H9 (cell line): ENCODE results near the gene IMMP2L. TPM values are rescaled to one million over a fixed set of nuclear protein-coding genes. Genes with fewer than 3 reads are reported as not detected.

Experiments used
- DNase-seq: peaks from one replicate; pipeline ENCODE4 v3.0.0-alpha.2; 2017
- H2AFZ ChIP-seq: one replicate; pipeline ENCODE4 v1.6.1; 2013; ENCODE audit warnings: mild to moderate bottlenecking, low read length, control low read depth, moderate library complexity
- H2AK5ac ChIP-seq: 2 replicates; pipeline ENCODE4 v1.6.1; 2013; ENCODE audit warnings: low read length, control low read depth, mixed read lengths; ENCODE audit not compliant: insufficient read length
- H2BK120ac ChIP-seq: one replicate; pipeline ENCODE4 v1.6.1; 2013; ENCODE audit warnings: low read depth, mild to moderate bottlenecking, low read length, control low read depth, inconsistent platforms; ENCODE audit not compliant: poor library complexity, severe bottlenecking
- H2BK12ac ChIP-seq: 2 replicates; pipeline ENCODE4 v1.6.1; 2013; ENCODE audit warnings: low read length, control low read depth, mixed read lengths, low read depth; ENCODE audit not compliant: insufficient read length
- H2BK15ac ChIP-seq: 2 replicates; pipeline ENCODE4 v1.6.1; 2013; ENCODE audit warnings: low read depth, low read length, control low read depth
- H2BK20ac ChIP-seq: one replicate; pipeline ENCODE4 v1.6.1; 2013; ENCODE audit warnings: low read depth, mild to moderate bottlenecking, low read length, control low read depth, inconsistent platforms; ENCODE audit not compliant: poor library complexity, severe bottlenecking
- H2BK5ac ChIP-seq: 2 replicates; pipeline ENCODE4 v1.6.1; 2013; ENCODE audit warnings: low read length, control low read depth, mixed read lengths; ENCODE audit not compliant: insufficient read length
- H3K14ac ChIP-seq: 2 replicates; pipeline ENCODE4 v1.6.1; 2013; ENCODE audit warnings: low read length, control low read depth; ENCODE audit not compliant: insufficient read depth
- H3K18ac ChIP-seq: 2 replicates; pipeline ENCODE4 v1.6.1; 2013; ENCODE audit warnings: low read depth, mild to moderate bottlenecking, mixed read lengths, low read length, control low read depth; ENCODE audit not compliant: insufficient read length
- H3K23ac ChIP-seq: 2 replicates; pipeline ENCODE4 v1.6.1; 2013; ENCODE audit warnings: low read length, control low read depth, mixed read lengths, low read depth; ENCODE audit not compliant: insufficient read length
- H3K23me2 ChIP-seq: 2 replicates; pipeline ENCODE4 v1.6.1; 2013; ENCODE audit warnings: low read depth, mild to moderate bottlenecking, mixed read lengths, low read length, control low read depth; ENCODE audit not compliant: insufficient read length, poor library complexity, severe bottlenecking
- H3K27ac ChIP-seq: 2 replicates; pipeline ENCODE4 v1.5.1; 2013; ENCODE audit warnings: low read length, control low read depth, mixed read lengths, low read depth; ENCODE audit not compliant: insufficient read length
- H3K27me3 ChIP-seq: 2 replicates; pipeline ENCODE4 v1.6.1; 2013; ENCODE audit warnings: low read length, control low read depth, inconsistent platforms; ENCODE audit not compliant: insufficient read depth
- H3K4ac ChIP-seq: 2 replicates; pipeline ENCODE4 v1.6.1; 2013; ENCODE audit warnings: low read depth, mild to moderate bottlenecking, control low read depth, inconsistent platforms, low read length, moderate library complexity
- H3K4me1 ChIP-seq: 2 replicates; pipeline ENCODE4 v1.6.1; 2013; ENCODE audit warnings: low read length, control low read depth, inconsistent platforms; ENCODE audit not compliant: insufficient read depth
- H3K4me2 ChIP-seq: 2 replicates; pipeline ENCODE4 v1.6.1; 2013; ENCODE audit warnings: low read length, control low read depth, mixed read lengths; ENCODE audit not compliant: insufficient read length, insufficient read depth
- H3K56ac ChIP-seq: 2 replicates; pipeline ENCODE4 v1.6.1; 2013; ENCODE audit warnings: low read depth, mild to moderate bottlenecking, mixed read lengths, low read length, control low read depth; ENCODE audit not compliant: insufficient read length
- H3K79me1 ChIP-seq: 2 replicates; pipeline ENCODE4 v1.6.1; 2013; ENCODE audit warnings: low read depth, mild to moderate bottlenecking, moderate library complexity, low read length, control low read depth, inconsistent platforms; ENCODE audit not compliant: insufficient read depth, poor library complexity, severe bottlenecking
- H3K79me2 ChIP-seq: 2 replicates; pipeline ENCODE4 v1.6.1; 2013; ENCODE audit warnings: low read length, control low read depth, inconsistent platforms; ENCODE audit not compliant: insufficient read depth
- H3K9ac ChIP-seq: 2 replicates; pipeline ENCODE4 v1.6.1; 2013; ENCODE audit warnings: low read length, control low read depth, mixed read lengths; ENCODE audit not compliant: insufficient read length; ENCODE audit errors: extremely low read depth
- H3K9me3 ChIP-seq: one replicate; pipeline ENCODE4 v1.6.1; 2013; ENCODE audit warnings: low read depth, low read length, inconsistent platforms; ENCODE audit not compliant: control insufficient read depth
- H3T11ph ChIP-seq: one replicate; pipeline ENCODE4 v1.6.1; 2013; ENCODE audit warnings: mild to moderate bottlenecking, low read length, control low read depth, inconsistent platforms
- H4K20me1 ChIP-seq: one replicate; pipeline ENCODE4 v1.6.1; 2013; ENCODE audit not compliant: control insufficient read depth, insufficient read length, insufficient read depth
- H4K5ac ChIP-seq: 2 replicates; pipeline ENCODE4 v1.6.1; 2013; ENCODE audit warnings: low read depth, mild to moderate bottlenecking, mixed read lengths, low read length, control low read depth; ENCODE audit not compliant: insufficient read length
- H4K8ac ChIP-seq: replicated peaks from 2 replicates; pipeline ENCODE4 v1.6.1; 2013; ENCODE audit warnings: low read length, control low read depth, mixed read lengths, low read depth; ENCODE audit not compliant: insufficient read length
- H4K91ac ChIP-seq: 2 replicates; pipeline ENCODE4 v1.6.1; 2013; ENCODE audit warnings: low read depth, mild to moderate bottlenecking, moderate library complexity, mixed read lengths, low read length, control low read depth; ENCODE audit not compliant: insufficient read length
- H3K27ac Mint-ChIP-seq, 3 experiments: 2 replicates in 2 of 3; 3 replicates in 1 of 3; pipeline ENCODE4 v1.8.0; 2020 to 2021; ENCODE audit warnings: mixed read lengths in 3 of 3, mild to moderate bottlenecking in 1 of 3, moderate library complexity in 1 of 3
- H3K27me3 Mint-ChIP-seq: 2 replicates; pipeline ENCODE4 v1.8.0; 2021; ENCODE audit warnings: low read depth, mild to moderate bottlenecking, moderate library complexity, mixed read lengths
- H3K36me3 Mint-ChIP-seq, 3 experiments: 2 replicates in 2 of 3; 3 replicates in 1 of 3; pipeline ENCODE4 v1.8.0; 2020 to 2021; ENCODE audit warnings: low read depth in 3 of 3, mixed read lengths in 3 of 3; ENCODE audit not compliant: insufficient read depth in 1 of 3
- H3K4me1 Mint-ChIP-seq, 2 experiments: 2 replicates each; pipeline ENCODE4 v1.8.0; 2020; ENCODE audit warnings: mixed read lengths in 2 of 2
- H3K4me3 Mint-ChIP-seq, 2 experiments: 2 replicates in 1 of 2; 3 replicates in 1 of 2; pipeline ENCODE4 v1.8.0; 2020 to 2021; ENCODE audit warnings: mild to moderate bottlenecking in 2 of 2, mixed read lengths in 2 of 2, moderate library complexity in 1 of 2
- H3K9me3 Mint-ChIP-seq, 2 experiments: 2 replicates in 1 of 2; 3 replicates in 1 of 2; pipeline ENCODE4 v1.8.0; 2020; ENCODE audit warnings: mild to moderate bottlenecking in 2 of 2, mixed read lengths in 2 of 2, moderate library complexity in 1 of 2
- CTCF ChIP-seq: fragments of 200-600 bp; sonication (generic); conservative IDR thresholded peaks from 3 replicates; pipeline ENCODE4 v1.8.0; 2021; ENCODE audit warnings: antibody characterized with exemption, mild to moderate bottlenecking
- total RNA-seq: library from RNA; stranded (reverse); gene quantifications from 2 replicates; pipeline ENCODE4 v1.2.1, GENCODE V29; 2021

The IMMP2L gene
- total RNA-seq, 1 experiment from 2014 or later = 14.7 TPM

GRCh38 chr7:111556977-111557376 lies 5.3 kb downstream of the IMMP2L start:
- Histone ChIP-seq H2BK15ac (no peak overlapping the region), H4K20me1 (no peaks in the 10 kb centered on the region), H3K9ac (no peak overlapping the region), H2BK12ac (no peak overlapping the region), H2BK120ac (no peak overlapping the region), H3T11ph (no peak overlapping the region), H3K23me2 (peaks cover 6% of the 10 kb centered on the region), H3K14ac (no peak overlapping the region), H3K4me2 (no peak overlapping the region), H3K56ac (no peak overlapping the region), H2AFZ (no peak overlapping the region), H2AK5ac (no peak overlapping the region), H3K9me3 (no peaks in the 10 kb centered on the region), H2BK20ac (no peak overlapping the region), H2BK5ac (no peak overlapping the region), H3K27me3 (no peaks in the 10 kb centered on the region), H4K5ac (no peak overlapping the region), H4K91ac (no peak overlapping the region), H3K79me2 (no peaks in the 10 kb centered on the region), H3K18ac (no peak overlapping the region), H3K23ac (no peak overlapping the region), H3K4me1 (no peaks in the 10 kb centered on the region), H3K27ac (no peak overlapping the region), H3K4ac (no peak overlapping the region), H3K79me1 (no peaks in the 10 kb centered on the region), H4K8ac (no peak overlapping the region)
- Mint-ChIP-seq H3K4me3 (no peak overlapping the region), H3K27me3 (no peaks in the 10 kb centered on the region), H3K9me3 (no peaks in the 10 kb centered on the region), H3K27ac (no peak overlapping the region), H3K36me3 (peaks cover 4 to 34% (median 19%) of the 10 kb centered on the region in 3 experiments), H3K4me1 (peaks cover 18 to 21% of the 10 kb centered on the region in 2 experiments)
- TF ChIP-seq CTCF = no peak
- DNase-seq = no peak
